HUES48 (cell line): ENCODE results near the gene FBL.

Experiments used
- H3K27ac ChIP-seq: one replicate; pipeline ENCODE4 v1.7.0; 2013; ENCODE audit warnings: low read depth, low read length, inconsistent platforms
- H3K27me3 ChIP-seq: 2 replicates; pipeline ENCODE4 v1.6.1; 2013; ENCODE audit warnings: mild to moderate bottlenecking, low read length; ENCODE audit not compliant: control insufficient read depth, insufficient read depth
- H3K36me3 ChIP-seq: 2 replicates; pipeline ENCODE4 v1.6.1; 2013; ENCODE audit warnings: low read length; ENCODE audit not compliant: control insufficient read depth, insufficient read depth
- H3K4me1 ChIP-seq: 2 replicates; pipeline ENCODE4 v1.6.1; 2013; ENCODE audit warnings: mild to moderate bottlenecking, low read length; ENCODE audit not compliant: control insufficient read depth, insufficient read depth
- H3K4me3 ChIP-seq: 2 replicates; pipeline ENCODE4 v1.5.1; 2013; ENCODE audit warnings: mild to moderate bottlenecking, low read depth, low read length
- H3K9ac ChIP-seq: 2 replicates; pipeline ENCODE4 v1.6.1; 2013; ENCODE audit warnings: mild to moderate bottlenecking, low read depth, low read length, moderate library complexity
- H3K9me3 ChIP-seq: 2 replicates; pipeline ENCODE4 v1.6.1; 2013; ENCODE audit warnings: low read length; ENCODE audit not compliant: control insufficient read depth, insufficient read depth

Gene FBL

GRCh38 chr19:39858541-39858940 lies 12.4 kb upstream of the FBL start:
- Histone ChIP-seq H3K27ac (no peak overlapping the region), H3K4me1 (no peaks in the 10 kb centered on the region), H3K27me3 (no peaks in the 10 kb centered on the region)

GRCh38 chr19:39852882-39853281 lies 6.7 kb upstream of the FBL start:
- Histone ChIP-seq H3K4me1 (no peaks in the 10 kb centered on the region), H3K4me3 (no peak overlapping the region), H3K27ac (no peak overlapping the region), H3K9ac (no peak overlapping the region), H3K36me3 (no peaks in the 10 kb centered on the region), H3K9me3 (no peaks in the 10 kb centered on the region), H3K27me3 (no peaks in the 10 kb centered on the region)

More at GRCh38 chr19:39858541-39858940, 12.4 kb upstream of the FBL start:
- Histone ChIP-seq H3K9me3 (peaks cover 3% of the 10 kb centered on the region; the same call in 1 of the 2 replicates), H3K9ac (no peak overlapping the region), H3K36me3 (no peaks in the 10 kb centered on the region), H3K4me3 (no peak overlapping the region; the same call in 1 of the 2 replicates)

- H3K9ac ChIP-seq = no peak overlapping the region
- H3K27ac ChIP-seq = no peak overlapping the region
- no peaks in the 10 kb centered on the region for H3K9me3 ChIP-seq
- H3K27me3 ChIP-seq = no peaks in the 10 kb centered on the region
- H3K4me3 ChIP-seq = no peak overlapping the region
- no peaks in the 10 kb centered on the region for H3K36me3 ChIP-seq
- H3K4me1 ChIP-seq = peaks cover 12% of the 10 kb centered on the region
Observed at GRCh38 chr19:39850892-39851291, 4.7 kb upstream of the FBL start.

- no peaks in the 10 kb centered on the region for H3K36me3 ChIP-seq
- H3K4me3 ChIP-seq = no peak overlapping the region
- H3K27ac ChIP-seq = no peak overlapping the region
- H3K4me1 ChIP-seq = peaks cover 23% of the 10 kb centered on the region
- no peaks in the 10 kb centered on the region for H3K27me3 ChIP-seq
- no peak overlapping the region for H3K9ac ChIP-seq
- H3K9me3 ChIP-seq = no peaks in the 10 kb centered on the region
Observed at GRCh38 chr19:39848392-39848791, 2.2 kb upstream of the FBL start.

- H3K27me3 ChIP-seq = no peaks in the 10 kb centered on the region
- H3K4me1 ChIP-seq = peaks cover 29% of the 10 kb centered on the region
- no peak overlapping the region for H3K9ac ChIP-seq
Observed at GRCh38 chr19:39847525-39847924, 1.3 kb upstream of the FBL start.

GRCh38 chr19:39846678-39847486 lies 703 bp upstream of the FBL start:
- H3K4me1 ChIP-seq = peaks cover 29% of the 10 kb centered on the region
- H3K4me3 ChIP-seq = peak overlapping the region; percentile 99
- H3K9ac ChIP-seq = peak overlapping the region; percentile 27
- H3K27ac ChIP-seq = peak overlapping the region; percentile 65
- no peaks in the 10 kb centered on the region for H3K27me3 ChIP-seq
- no peaks in the 10 kb centered on the region for H3K36me3 ChIP-seq
- H3K9me3 ChIP-seq = no peaks in the 10 kb centered on the region

More at GRCh38 chr19:39847525-39847924, 1.3 kb upstream of the FBL start:
- H3K4me3 ChIP-seq = no peak overlapping the region
- H3K9me3 ChIP-seq = no peaks in the 10 kb centered on the region
- H3K36me3 ChIP-seq = no peaks in the 10 kb centered on the region
- H3K27ac ChIP-seq = no peak overlapping the region

GRCh38 chr19:39845584-39845932 lies 621 bp downstream of the FBL start:
- Histone ChIP-seq H3K9me3 (no peaks in the 10 kb centered on the region), H3K27me3 (no peaks in the 10 kb centered on the region), H3K4me3 (peak overlapping the region; percentile 99), H3K27ac (peak overlapping the region; percentile 65), H3K36me3 (peaks cover 3% of the 10 kb centered on the region), H3K9ac (peak overlapping the region; percentile 82), H3K4me1 (peaks cover 29% of the 10 kb centered on the region)

GRCh38 chr19:39845172-39845571 lies 1.0 kb downstream of the FBL start:
- Histone ChIP-seq H3K36me3 (peaks cover 5% of the 10 kb centered on the region), H3K4me1 (peaks cover 29% of the 10 kb centered on the region), H3K27ac (no peak overlapping the region), H3K4me3 (peak overlapping the region; percentile 99), H3K9me3 (no peaks in the 10 kb centered on the region), H3K9ac (peak overlapping the region; percentile 82; the same call in 1 of the 2 replicates), H3K27me3 (no peaks in the 10 kb centered on the region)

GRCh38 chr19:39843919-39844793 lies 2.0 kb downstream of the FBL start:
- Histone ChIP-seq H3K4me3 (peak overlapping the region; percentile 99), H3K27ac (no peak overlapping the region), H3K9me3 (no peaks in the 10 kb centered on the region), H3K4me1 (peaks cover 29% of the 10 kb centered on the region), H3K27me3 (no peaks in the 10 kb centered on the region), H3K36me3 (peaks cover 15% of the 10 kb centered on the region), H3K9ac (no peak overlapping the region)

GRCh38 chr19:39842693-39843435 lies 3.3 kb downstream of the FBL start:
- Histone ChIP-seq H3K9me3 (no peaks in the 10 kb centered on the region), H3K27me3 (no peaks in the 10 kb centered on the region), H3K36me3 (peaks cover 27% of the 10 kb centered on the region), H3K4me3 (no peak overlapping the region), H3K27ac (no peak overlapping the region), H3K4me1 (peaks cover 29% of the 10 kb centered on the region), H3K9ac (no peak overlapping the region)
